ENCODE data around the gene PARP1.

- TF ChIP-seq POLR2A (IDR thresholded peaks at IDR 0.05; ENCODE audit: low read depth, low read length) (no peak), TAF1 (IDR thresholded peaks at IDR 0.05; ENCODE audit: low read depth, low read length) (no peak), POU2F2 (IDR thresholded peaks at IDR 0.05; ENCODE audit: low read depth, low read length) (no peak)
These were observed 13.4 kb downstream of the PARP1 start for GRCh38 chr1:226394462-226394861.

Data from GM12891 (cell line).